GM18502 (cell line): ENCODE measurements around the gene SOCS2.
"Not testable (repeated sequence)": the region's sequence is repeated elsewhere in the genome, so short reads cannot be mapped to it uniquely, and the experiment has no call there.

ENCODE experiments used
- ATAC-seq: cut with Tn5 transposase; IDR thresholded peaks from one replicate; pipeline ENCODE4 v1.9.1; 2021; ENCODE audit warnings: mild to moderate bottlenecking; ENCODE audit not compliant: unreplicated experiment, poor library complexity

The SOCS2 gene

DNA sequence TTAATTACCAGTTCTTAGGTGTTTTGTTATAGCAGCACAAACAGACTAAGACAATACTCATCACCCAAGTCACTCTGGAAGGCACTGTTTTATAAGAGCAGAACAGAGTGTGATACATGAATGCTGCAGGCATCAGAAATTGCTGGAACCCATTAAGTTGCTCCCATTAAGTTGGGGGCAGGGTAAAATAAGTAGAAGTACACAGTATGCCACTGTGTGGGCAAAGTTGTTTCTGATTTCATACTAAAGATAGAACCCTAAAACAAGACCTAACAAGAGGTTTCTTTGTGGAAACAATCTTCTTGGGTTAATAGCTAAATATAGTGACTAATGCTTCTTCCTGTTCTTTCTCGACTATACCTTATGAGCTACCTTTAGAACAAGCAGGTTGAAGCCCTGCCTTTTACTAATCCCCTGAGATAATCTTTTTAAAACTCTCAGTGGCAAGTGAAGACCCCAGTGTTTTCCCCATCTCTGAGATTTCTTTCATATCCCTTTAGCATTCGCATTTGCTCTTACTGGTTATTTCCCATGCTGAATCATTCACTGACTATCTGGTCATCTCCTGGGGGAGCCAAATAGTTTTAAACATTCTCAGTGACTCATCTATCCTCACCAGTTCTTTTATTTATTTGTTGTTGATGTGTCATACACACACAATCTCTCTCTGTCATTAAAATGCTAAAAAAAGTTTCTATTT, 52.3 kb downstream of the SOCS2 start:
- ATAC-seq, result peak; percentile 80

DNA sequence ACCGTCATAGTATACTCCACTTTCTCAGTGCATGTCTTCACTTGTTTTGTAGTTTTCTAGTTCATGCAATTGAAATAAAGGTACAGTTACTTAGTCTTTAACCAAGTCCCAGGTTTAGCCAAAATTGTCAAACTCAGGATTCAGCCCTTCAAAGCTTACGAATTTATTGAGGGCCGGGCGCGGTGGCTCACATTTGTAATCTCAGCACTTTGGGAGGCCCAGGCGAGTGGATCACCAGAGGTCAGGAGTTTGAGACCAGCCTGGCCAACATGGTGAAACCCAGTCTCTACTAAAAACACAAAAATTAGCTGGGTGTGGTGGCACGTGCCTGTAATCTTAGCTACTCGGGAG, 52.8 kb downstream of the SOCS2 start:
- not testable (repeated sequence) for ATAC-seq

DNA sequence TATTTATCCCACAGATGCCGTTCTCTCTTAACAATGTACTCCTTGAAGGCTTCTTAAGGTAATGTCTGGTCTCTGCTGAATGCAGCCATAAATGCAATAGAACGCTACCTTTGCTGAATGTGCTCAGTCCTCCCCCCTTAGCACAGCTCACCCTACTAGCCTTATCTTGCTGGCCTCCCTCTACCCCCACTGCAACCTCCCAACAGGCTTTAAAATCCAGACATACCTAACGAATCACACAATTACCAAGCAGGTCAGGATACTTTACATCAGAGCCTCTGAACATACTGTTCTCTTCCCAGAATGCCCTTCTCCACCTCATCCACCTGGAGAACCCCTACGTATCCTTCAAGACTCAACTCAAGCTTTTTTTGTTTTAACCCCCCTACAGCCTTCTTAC, 53.7 kb downstream of the SOCS2 start:
- no peak for ATAC-seq
